ENCODE data around the gene PERCC1. TPM values are rescaled to one million over a fixed set of nuclear protein-coding genes. Genes with fewer than 3 reads are reported as not detected.
"Not testable (repeated sequence)": the region's sequence is repeated elsewhere in the genome, so short reads cannot be mapped to it uniquely, and the experiment has no call there.

The PERCC1 gene
- total RNA-seq, 1 experiment from 2014 or later = not detected

DNA sequence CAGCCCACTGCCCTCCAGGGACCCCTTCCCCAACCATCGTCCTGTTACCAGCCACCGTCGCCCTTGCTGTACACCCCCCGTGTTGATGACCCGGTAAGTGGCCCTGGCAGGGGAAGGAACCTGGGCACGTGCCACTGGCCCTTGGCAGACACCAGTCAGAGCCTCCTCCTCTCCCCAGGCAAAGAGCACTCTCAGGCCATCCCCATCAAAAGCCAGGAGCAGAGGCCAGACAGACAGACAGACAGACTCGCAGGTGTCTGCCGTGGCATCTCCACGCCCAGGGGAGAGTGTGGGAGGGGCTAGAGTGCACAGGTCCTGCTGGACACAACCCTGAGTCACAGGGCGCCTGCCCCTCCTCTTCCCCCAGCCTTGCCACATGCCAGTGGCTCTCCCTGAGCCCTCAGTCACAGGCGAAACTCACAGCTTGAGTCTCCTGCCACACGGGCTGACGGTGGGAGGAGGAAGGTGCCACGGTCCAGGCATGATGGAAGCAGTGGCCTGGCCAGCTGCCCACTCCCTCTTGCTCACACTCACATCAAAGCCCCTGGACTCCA is 36.2 kb downstream of the PERCC1 start:
- intact Hi-C loops (cut with micrococcal nuclease; ENCODE audit: unreplicated experiment) = no loop called here
- peaks cover 18% of the 10 kb centered on the region for H3K4me1 Mint-ChIP-seq (ENCODE audit: low read depth, unreplicated experiment)
- BruUV-seq (replicated peaks) = no TSS peak
- H3K4me3 Mint-ChIP-seq (ENCODE audit: low read depth, unreplicated experiment) = no peak overlapping the region
- peak; percentile 19 for DNase-seq
- H3K27me3 Mint-ChIP-seq (ENCODE audit: unreplicated experiment) = no peaks in the 10 kb centered on the region
- H3K36me3 Mint-ChIP-seq (ENCODE audit: insufficient read depth, unreplicated experiment) = no peaks in the 10 kb centered on the region
- no peak overlapping the region for H3K27ac Mint-ChIP-seq (ENCODE audit: unreplicated experiment)
- H3K9me3 Mint-ChIP-seq (ENCODE audit: low read depth, unreplicated experiment) = no peaks in the 10 kb centered on the region
- TF ChIP-seq, protein P1, sequence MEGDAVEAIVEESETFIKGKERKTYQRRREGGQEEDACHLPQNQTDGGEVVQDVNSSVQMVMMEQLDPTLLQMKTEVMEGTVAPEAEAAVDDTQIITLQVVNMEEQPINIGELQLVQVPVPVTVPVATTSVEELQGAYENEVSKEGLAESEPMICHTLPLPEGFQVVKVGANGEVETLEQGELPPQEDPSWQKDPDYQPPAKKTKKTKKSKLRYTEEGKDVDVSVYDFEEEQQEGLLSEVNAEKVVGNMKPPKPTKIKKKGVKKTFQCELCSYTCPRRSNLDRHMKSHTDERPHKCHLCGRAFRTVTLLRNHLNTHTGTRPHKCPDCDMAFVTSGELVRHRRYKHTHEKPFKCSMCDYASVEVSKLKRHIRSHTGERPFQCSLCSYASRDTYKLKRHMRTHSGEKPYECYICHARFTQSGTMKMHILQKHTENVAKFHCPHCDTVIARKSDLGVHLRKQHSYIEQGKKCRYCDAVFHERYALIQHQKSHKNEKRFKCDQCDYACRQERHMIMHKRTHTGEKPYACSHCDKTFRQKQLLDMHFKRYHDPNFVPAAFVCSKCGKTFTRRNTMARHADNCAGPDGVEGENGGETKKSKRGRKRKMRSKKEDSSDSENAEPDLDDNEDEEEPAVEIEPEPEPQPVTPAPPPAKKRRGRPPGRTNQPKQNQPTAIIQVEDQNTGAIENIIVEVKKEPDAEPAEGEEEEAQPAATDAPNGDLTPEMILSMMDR (IDR thresholded peaks at IDR 0.05; ENCODE audit: unreplicated experiment) = no peak
- CTCF ChIA-PET = no interaction called here

DNA sequence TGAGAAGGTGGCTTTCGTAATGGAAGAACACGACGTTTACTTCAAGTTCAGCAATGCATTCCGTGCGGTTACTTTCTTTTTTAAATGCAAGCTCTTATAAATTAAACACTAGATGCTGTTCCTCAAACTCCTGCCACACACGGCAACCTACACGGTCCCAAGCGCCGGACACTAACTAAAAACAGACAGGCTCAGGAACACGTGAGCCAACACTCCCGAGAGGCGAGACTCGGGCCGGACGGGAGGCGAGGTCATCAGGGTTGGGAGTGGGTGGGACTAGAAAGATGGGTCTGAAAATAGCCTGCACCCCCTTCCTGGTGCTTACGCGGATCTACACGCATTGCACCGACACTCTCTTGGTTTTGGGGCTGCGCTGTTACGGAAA is 37.5 kb downstream of the PERCC1 start:
- Mint-ChIP-seq H3K27ac (ENCODE audit: unreplicated experiment) (no peak overlapping the region), H3K27me3 (ENCODE audit: unreplicated experiment) (no peaks in the 10 kb centered on the region), H3K9me3 (ENCODE audit: low read depth, unreplicated experiment) (no peaks in the 10 kb centered on the region), H3K4me3 (ENCODE audit: low read depth, unreplicated experiment) (no peak overlapping the region), H3K36me3 (ENCODE audit: insufficient read depth, unreplicated experiment) (peaks cover 8% of the 10 kb centered on the region), H3K4me1 (ENCODE audit: low read depth, unreplicated experiment) (peaks cover 18% of the 10 kb centered on the region)
- no peak for DNase-seq
- intact Hi-C loops (cut with micrococcal nuclease; ENCODE audit: unreplicated experiment) = no loop called here
- CTCF ChIA-PET = no interaction called here
- TF ChIP-seq, protein P1 (IDR thresholded peaks at IDR 0.05; ENCODE audit: unreplicated experiment) = no peak
- no TSS peak for BruUV-seq (replicated peaks)

DNA sequence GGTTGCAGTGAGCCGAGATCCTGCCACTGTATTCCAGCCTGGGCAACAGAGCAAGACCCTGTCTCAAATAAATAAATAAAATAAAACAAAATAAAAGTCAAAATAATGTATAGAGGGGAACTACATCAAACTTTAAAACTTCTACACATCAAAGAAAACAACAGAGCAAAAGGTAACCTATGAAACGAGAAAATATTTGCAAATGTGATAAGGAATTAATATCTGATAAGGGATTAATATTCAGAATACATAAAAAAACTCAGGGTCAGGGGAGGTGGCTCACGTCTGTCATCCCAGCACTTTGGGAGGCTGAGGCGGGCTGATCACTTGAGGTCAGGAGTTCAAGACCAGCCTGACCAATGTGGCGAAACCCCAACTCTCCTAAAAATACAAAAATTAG is 38.3 kb downstream of the PERCC1 start:
- H3K4me3 Mint-ChIP-seq (ENCODE audit: low read depth, unreplicated experiment); BruUV-seq (replicated peaks); intact Hi-C loops (cut with micrococcal nuclease; ENCODE audit: unreplicated experiment); H3K9me3 Mint-ChIP-seq (ENCODE audit: low read depth, unreplicated experiment); DNase-seq; H3K27me3 Mint-ChIP-seq (ENCODE audit: unreplicated experiment); CTCF ChIA-PET; H3K27ac Mint-ChIP-seq (ENCODE audit: unreplicated experiment): not testable (repeated sequence)
- Mint-ChIP-seq H3K4me1 (ENCODE audit: low read depth, unreplicated experiment) (peaks cover 18% of the 10 kb centered on the region), H3K36me3 (ENCODE audit: insufficient read depth, unreplicated experiment) (peaks cover 13% of the 10 kb centered on the region)

DNA sequence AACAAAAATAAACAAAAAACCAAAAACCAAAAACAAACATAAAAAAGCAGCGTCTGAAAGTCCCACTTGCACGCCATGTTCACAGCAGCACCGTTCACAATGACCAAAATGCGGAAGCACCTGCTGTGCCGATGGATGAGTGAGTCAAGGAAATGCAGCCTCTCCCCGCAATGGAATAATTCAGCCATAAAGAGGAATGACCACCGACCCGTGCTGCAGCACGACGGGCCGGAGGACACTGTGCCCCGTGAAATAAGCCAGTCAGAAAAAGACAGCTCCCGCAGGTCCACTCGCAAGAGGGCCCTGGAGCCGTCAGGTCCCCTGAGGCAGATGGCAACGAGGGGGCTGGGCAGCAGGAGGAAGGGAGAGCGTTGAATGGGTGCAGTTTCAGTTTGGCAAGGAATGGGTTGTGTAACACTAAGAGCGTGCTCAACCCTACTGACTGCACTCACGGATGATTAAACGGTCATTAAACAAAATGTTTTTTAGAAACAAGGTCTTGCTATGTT is 38.9 kb downstream of the PERCC1 start:
- no peak overlapping the region for H3K4me3 Mint-ChIP-seq (ENCODE audit: low read depth, unreplicated experiment)
- H3K4me1 Mint-ChIP-seq (ENCODE audit: low read depth, unreplicated experiment) = peaks cover 18% of the 10 kb centered on the region
- CTCF ChIA-PET = no interaction called here
- H3K27me3 Mint-ChIP-seq (ENCODE audit: unreplicated experiment) = no peaks in the 10 kb centered on the region
- H3K27ac Mint-ChIP-seq (ENCODE audit: unreplicated experiment) = no peak overlapping the region
- H3K9me3 Mint-ChIP-seq (ENCODE audit: low read depth, unreplicated experiment) = no peaks in the 10 kb centered on the region
- TF ChIP-seq, protein P1 (IDR thresholded peaks at IDR 0.05; ENCODE audit: unreplicated experiment) = no peak
- peaks cover 19% of the 10 kb centered on the region for H3K36me3 Mint-ChIP-seq (ENCODE audit: insufficient read depth, unreplicated experiment)
- BruUV-seq (replicated peaks) = no TSS peak
- no peak for DNase-seq
- intact Hi-C loops (cut with micrococcal nuclease; ENCODE audit: unreplicated experiment) = no loop called here

DNA sequence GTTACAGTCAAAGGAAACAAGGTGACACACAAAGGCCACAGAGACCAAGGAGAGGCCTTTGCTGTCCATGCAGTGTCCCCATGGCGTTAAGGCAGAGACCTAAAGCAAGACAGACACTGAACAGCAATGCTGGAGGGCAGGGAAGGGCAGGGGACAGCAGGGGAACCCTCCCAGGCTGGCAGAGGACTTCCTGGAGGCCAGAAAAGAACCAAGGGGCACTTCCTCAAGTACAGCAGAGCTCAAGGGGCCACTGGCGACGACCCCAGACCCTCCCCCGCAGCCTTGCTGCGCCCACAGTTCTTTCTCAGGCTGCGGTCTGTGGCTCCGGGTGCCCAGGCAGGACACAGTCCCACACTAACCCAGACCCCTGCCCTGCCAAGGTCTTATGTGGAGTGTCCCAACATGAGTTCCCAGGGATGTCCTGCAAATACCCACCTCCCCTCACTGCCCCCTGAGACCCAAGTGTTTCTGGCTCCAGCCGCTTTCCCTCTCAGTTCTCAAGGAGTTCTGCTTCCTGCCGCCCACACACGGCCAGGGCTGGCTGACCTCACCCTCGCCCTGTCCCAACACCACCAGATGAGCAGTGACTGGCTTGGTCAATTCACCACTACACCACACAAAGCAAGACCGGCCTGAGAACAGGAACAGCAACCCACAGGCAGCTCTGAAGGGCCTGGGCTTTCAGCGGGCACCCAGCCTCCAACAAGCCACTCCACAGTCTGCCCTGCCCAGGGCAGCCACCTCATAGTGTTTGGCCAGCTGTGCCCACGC is 39.8 kb downstream of the PERCC1 start:
- DNase-seq = no peak
- Mint-ChIP-seq H3K4me3 (ENCODE audit: low read depth, unreplicated experiment) (peak overlapping the region; percentile 38), H3K36me3 (ENCODE audit: insufficient read depth, unreplicated experiment) (peaks cover 28% of the 10 kb centered on the region), H3K27me3 (ENCODE audit: unreplicated experiment) (no peaks in the 10 kb centered on the region), H3K9me3 (ENCODE audit: low read depth, unreplicated experiment) (no peaks in the 10 kb centered on the region), H3K4me1 (ENCODE audit: low read depth, unreplicated experiment) (peaks cover 18% of the 10 kb centered on the region), H3K27ac (ENCODE audit: unreplicated experiment) (no peak overlapping the region)
- intact Hi-C loops (cut with micrococcal nuclease; ENCODE audit: unreplicated experiment) = no loop called here
- CTCF ChIA-PET = no interaction called here
- BruUV-seq (replicated peaks) = no TSS peak
- TF ChIP-seq, protein P1 (IDR thresholded peaks at IDR 0.05; ENCODE audit: unreplicated experiment) = no peak
